Measurements from ENCODE around the gene PANK4. TPM values are rescaled to one million over a fixed set of nuclear protein-coding genes. Genes with fewer than 3 reads are reported as not detected.

PANK4 gene
- total and polyA plus RNA-seq, 9 of the 15 experiments (the other 6 are each of a cell fraction or from before 2014, with no cell fraction given): 0.93 to 55.6 (median 31.5) TPM

DNA sequence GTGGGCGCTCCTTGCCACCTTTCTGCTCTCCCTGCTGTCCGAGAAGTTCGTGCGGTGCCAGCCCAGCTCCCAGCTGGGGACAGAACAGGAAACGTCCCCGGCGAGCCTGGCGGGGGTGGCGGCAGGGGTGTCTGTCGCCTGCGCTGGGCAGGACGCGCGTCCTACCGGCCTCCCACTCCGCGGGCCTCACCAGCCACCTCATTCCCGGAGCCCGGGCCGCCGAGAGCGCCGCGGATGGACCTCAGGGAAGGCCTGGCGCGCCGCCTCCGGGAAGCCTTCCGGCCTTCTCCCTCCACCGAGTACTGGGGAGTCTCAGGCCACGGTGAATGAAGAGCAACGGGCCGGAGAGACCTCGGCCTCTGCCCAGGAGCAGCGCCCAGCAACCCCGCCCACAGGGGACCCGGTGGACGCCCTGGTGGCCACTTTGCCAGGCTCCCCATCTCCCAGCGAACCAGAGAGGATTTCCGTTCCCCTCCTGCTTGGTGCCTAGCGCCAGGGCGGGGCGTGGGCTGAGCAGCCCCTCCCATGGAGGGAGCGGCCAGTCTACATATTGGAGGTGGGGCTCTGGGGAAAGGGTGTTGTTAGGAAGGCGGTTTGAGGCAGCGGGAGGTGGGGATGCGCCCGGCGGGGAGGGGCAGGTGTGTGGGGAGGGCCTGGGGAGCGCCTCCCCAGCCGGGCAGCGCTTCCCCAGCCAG is 20.3 kb upstream of the PANK4 start (continued):
- TF ChIP-seq, protein P1, sequence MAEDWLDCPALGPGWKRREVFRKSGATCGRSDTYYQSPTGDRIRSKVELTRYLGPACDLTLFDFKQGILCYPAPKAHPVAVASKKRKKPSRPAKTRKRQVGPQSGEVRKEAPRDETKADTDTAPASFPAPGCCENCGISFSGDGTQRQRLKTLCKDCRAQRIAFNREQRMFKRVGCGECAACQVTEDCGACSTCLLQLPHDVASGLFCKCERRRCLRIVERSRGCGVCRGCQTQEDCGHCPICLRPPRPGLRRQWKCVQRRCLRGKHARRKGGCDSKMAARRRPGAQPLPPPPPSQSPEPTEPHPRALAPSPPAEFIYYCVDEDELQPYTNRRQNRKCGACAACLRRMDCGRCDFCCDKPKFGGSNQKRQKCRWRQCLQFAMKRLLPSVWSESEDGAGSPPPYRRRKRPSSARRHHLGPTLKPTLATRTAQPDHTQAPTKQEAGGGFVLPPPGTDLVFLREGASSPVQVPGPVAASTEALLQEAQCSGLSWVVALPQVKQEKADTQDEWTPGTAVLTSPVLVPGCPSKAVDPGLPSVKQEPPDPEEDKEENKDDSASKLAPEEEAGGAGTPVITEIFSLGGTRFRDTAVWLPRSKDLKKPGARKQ (CRISPR knock-in tag; IDR thresholded peaks at IDR 0.05): no peak
- TF ChIP-seq ZNF780A (CRISPR knock-in tag; IDR thresholded peaks at IDR 0.05) (peak; percentile 86; the same call in 1 of the 2 replicates), CREB5 (CRISPR knock-in tag; IDR thresholded peaks at IDR 0.05) (no peak), NCOA6 (IDR thresholded peaks at IDR 0.05) (no peak), STAT5A (IDR thresholded peaks at IDR 0.05; ENCODE audit: borderline replicate concordance, low read length) (no peak), ADNP (tag; IDR thresholded peaks at IDR 0.05) (peak; percentile 98), KLF16 (IDR thresholded peaks at IDR 0.05) (no peak; the same call in 1 of the 2 replicates), THRB (CRISPR knock-in tag; conservative IDR thresholded peaks at IDR 0.05) (peak; percentile 44; the same call in 1 of the 2 replicates), SAFB2 (IDR thresholded peaks at IDR 0.05; ENCODE audit: borderline replicate concordance, low read depth, low read length, severe bottlenecking) (no peak), ZNF253 (CRISPR knock-in tag; conservative IDR thresholded peaks at IDR 0.05) (no peak), GTF2E2 (tag; IDR thresholded peaks at IDR 0.05) (0 out of 2 replicates have a peak, but pooled peaks have one; percentile 30), ZFP36 (IDR thresholded peaks at IDR 0.05; ENCODE audit: low read depth, low read length, partially characterized antibody) (peak; percentile 99), MLLT1 (IDR thresholded peaks at IDR 0.05) (no peak), ZEB2 (IDR thresholded peaks at IDR 0.05) (peak; percentile 16; the same call in 1 of the 2 replicates), USF2 (CRISPR knock-in tag; IDR thresholded peaks at IDR 0.05) (peak; percentile 21; the same call in 1 of the 2 replicates), YY1 (IDR thresholded peaks at IDR 0.05; ENCODE audit: borderline replicate concordance in 1 of 3, control insufficient read depth in 1 of 3, extremely low read depth in 1 of 3, insufficient read depth in 3 of 3, insufficient read length in 1 of 3, insufficient replicate concordance in 2 of 3, low read depth in 1 of 3, low read length in 2 of 3) (no peak), NCOA2 (IDR thresholded peaks at IDR 0.05; ENCODE audit: partially characterized antibody in 2 of 2) (no peak), FOXJ3 (CRISPR knock-in tag; IDR thresholded peaks at IDR 0.05) (no peak)
- TF ChIP-seq, protein P2, sequence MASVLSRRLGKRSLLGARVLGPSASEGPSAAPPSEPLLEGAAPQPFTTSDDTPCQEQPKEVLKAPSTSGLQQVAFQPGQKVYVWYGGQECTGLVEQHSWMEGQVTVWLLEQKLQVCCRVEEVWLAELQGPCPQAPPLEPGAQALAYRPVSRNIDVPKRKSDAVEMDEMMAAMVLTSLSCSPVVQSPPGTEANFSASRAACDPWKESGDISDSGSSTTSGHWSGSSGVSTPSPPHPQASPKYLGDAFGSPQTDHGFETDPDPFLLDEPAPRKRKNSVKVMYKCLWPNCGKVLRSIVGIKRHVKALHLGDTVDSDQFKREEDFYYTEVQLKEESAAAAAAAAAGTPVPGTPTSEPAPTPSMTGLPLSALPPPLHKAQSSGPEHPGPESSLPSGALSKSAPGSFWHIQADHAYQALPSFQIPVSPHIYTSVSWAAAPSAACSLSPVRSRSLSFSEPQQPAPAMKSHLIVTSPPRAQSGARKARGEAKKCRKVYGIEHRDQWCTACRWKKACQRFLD (CRISPR knock-in tag; IDR thresholded peaks at IDR 0.05): no peak; the same call in 1 of the 2 replicates
